Inflammatory macrophage (primary cell): ENCODE results near the gene TMEM214.

ENCODE experiments used
- DNase-seq, 2 donors: peaks; one replicate each; pipeline ENCODE4 v3.0.0-alpha.2; 2020 to 2022
- total RNA-seq, 18 experiments: gene quantifications; one replicate each; lab custom pipeline; 2026; ENCODE audit warnings: mixed read lengths in 6 of 18, inconsistent platforms in 2 of 18; lab: John Stamatoyannopoulos, UW

Gene TMEM214, protein sequence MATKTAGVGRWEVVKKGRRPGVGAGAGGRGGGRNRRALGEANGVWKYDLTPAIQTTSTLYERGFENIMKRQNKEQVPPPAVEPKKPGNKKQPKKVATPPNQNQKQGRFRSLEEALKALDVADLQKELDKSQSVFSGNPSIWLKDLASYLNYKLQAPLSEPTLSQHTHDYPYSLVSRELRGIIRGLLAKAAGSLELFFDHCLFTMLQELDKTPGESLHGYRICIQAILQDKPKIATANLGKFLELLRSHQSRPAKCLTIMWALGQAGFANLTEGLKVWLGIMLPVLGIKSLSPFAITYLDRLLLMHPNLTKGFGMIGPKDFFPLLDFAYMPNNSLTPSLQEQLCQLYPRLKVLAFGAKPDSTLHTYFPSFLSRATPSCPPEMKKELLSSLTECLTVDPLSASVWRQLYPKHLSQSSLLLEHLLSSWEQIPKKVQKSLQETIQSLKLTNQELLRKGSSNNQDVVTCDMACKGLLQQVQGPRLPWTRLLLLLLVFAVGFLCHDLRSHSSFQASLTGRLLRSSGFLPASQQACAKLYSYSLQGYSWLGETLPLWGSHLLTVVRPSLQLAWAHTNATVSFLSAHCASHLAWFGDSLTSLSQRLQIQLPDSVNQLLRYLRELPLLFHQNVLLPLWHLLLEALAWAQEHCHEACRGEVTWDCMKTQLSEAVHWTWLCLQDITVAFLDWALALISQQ
- total RNA-seq: 25.2 to 60.5 (median 44.7) reads per million in 18 experiments

DNA sequence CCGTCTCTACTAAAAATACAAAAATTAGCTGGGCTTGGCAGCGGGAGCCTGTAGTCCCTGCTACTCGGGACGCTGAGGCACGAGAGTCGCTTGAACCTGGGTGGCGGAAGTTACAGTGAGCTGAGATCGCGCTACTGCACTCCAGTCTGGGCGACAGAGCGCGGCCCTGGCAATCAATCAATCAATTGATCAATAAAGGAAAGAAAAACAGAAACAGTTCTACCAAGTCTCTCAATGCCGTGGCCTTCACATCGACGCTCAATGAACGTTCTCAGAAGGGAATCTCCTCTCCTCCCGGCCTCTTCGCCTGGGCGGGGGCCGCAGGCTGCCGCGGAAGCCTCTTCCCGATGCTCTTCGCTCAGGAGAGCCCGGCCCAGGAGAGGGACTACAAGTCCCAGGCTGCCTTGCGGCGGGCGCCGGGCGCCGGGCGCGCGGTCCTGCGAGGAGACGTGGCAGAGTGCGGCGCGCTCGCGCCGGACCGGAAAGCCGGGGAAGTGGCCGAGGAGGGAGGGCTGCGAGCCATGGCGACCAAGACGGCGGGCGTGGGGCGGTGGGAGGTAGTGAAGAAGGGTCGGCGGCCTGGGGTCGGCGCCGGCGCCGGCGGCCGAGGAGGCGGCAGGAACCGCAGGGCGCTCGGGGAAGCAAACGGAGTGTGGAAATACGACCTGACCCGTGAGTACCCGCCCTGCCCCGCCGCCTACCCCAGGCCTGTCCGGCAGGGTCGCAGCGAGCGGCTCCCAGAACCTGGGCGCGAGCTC is at the start of gene TMEM214:
TSS of gene TMEM214 (plus strand) at position 471 of the 758 bp plus-strand sequence. CDS start at position 522, 51 bp downstream.
- DNase-seq: peak; percentile 87 to 91

DNA sequence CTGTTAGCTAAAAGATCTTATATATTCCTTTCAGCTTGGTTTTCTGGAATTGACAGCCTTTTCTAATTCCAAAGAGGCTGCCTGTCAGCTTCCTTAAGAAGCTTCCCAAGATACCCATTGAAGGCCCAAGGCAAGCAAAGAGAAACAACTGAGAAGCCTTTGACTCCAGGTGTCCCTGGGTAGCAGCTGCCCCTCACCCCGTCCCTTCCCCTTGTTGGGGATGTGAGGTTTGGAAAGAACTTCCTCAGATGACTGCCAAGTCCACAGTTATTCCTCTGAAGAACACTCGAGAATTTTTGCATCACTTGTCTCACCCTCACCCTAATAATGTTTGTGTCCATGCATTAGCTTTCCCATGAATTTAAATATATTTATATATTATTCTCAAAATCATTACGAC is 49.0 kb upstream of the TMEM214 start:
- no peak for DNase-seq

DNA sequence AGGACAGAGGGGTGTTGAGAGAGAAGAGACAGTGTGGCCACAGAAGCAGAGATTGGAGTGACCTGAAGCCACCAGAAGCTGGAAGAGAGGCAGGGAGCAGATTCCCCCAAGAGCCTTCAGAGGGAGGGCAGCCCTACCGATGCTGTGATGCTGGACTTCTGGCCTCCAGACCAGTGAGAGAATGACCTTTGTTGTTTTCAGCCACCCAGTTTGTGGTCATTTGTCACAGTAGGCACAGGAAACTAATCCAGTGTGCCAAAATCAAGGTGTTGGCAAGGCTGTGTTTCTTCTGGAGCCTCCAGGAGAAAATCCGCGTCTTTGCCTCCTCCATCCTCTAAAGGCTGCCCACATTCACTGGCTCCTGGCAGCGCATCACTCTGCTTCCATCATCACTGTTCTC is 47.0 kb upstream of the TMEM214 start:
- DNase-seq: no peak

DNA sequence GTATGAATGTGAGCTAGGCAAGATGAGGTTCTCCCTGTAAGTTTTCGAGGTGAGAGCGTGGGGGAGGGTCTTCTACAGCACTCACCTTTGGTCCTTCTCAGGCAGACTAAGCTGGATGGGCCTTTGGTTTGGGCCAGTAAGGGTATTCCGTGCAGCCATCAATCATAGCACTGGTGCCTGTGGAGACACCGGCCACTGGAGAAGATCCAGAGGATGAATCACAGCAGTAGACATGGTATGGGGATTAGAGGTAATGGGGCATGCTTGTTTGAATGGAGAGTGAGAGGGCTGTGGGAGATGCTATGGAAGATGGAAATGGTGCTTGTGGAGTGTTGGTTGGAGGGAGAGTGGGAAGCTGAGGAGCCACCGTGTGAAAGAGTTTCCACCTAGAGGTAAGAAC is 46.2 kb upstream of the TMEM214 start:
- no peak for DNase-seq

DNA sequence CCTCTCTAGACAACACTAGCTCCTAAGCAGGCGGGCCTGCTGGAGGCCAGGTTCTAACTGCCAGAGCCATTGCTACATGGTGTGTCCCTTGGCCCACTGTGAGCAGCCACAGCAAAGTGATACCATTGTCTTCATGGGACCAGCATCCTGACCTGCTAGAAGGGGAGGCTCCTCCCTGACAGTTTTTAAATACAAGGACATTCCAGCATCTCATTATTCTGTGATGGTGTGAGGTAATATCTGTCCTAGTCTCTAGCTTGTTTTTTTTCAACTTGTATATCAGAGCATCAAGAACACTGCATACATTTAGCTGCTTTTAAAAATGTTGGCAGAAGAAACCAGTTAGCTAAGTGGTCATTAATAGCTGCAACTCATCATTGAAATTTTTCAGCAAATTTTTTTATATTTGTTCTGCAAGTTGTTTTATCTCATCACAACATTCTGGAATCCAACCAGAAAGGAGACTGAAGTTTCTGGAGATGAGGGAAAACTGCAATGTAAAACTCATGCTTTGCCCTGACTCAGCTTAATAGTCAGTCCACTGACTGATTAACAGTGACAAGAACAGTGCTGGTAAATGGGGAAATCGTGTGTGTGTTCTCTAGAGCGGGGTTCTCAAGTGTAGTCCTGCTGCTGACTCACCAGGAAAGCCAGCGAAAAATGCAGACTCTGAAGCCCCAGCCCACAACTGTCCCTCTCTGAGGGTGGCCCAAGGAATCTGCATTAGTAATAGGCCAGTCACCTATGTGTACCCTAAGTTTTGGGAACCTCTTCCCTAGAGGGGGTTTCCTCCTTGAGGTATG is 44.5 kb upstream of the TMEM214 start:
- no peak for DNase-seq

DNA sequence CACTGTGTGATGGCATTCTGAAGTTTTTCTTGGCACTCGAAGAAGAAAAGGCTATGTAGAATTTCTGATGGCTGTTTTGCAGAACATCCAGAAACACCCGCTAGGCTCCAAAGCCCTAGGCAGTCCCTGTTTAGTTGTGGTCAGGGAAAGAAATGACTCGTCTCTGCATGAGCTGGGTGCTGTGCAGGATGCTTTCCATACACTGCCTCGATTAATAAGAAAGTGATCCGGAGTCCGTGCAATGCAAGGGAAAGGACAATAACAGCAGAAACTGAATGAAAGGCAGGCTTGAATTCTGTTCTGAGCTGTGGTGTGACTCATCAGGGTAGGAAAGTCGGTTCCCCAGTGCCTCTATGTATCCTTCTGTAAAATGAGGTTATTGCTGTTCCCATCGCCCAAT is 43.6 kb upstream of the TMEM214 start:
- DNase-seq: no peak

DNA sequence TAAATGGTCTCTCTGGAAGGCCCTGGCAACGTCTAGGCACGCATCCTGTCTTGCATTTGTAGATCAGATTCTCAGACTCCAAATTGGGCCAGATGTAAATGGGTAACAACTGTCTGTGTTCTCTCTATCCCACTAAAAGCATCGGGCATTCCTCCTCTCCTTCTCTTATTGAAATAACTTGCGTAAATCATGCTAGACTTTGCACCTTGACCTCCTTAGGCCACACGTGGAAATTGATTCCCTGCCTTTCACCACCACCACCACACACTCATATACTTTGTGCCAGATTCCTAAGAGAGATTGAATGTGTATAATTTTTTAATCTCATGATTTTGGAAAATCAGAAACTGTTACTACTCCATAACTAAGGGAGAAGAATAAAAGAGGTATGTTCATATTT is 41.0 kb upstream of the TMEM214 start:
- no peak for DNase-seq

DNA sequence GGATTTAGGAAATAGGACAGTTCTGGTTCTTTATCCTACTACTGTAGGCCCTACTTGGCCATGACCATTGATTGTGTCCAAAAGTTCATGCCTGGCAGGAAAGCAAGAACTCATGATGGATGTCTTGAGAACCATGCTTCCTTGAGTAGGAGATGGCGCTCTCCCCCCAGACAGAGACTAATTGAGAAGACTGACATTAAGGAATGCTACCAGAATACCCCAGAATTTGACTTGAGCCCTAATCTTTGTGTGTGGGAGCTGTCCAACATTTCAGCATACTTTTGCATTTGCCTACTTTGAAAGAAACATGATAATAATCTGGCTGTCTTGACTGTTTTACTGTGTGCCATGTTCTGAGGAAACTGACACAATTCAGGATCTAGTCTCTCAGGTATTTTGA is 39.0 kb upstream of the TMEM214 start:
- DNase-seq: no peak

DNA sequence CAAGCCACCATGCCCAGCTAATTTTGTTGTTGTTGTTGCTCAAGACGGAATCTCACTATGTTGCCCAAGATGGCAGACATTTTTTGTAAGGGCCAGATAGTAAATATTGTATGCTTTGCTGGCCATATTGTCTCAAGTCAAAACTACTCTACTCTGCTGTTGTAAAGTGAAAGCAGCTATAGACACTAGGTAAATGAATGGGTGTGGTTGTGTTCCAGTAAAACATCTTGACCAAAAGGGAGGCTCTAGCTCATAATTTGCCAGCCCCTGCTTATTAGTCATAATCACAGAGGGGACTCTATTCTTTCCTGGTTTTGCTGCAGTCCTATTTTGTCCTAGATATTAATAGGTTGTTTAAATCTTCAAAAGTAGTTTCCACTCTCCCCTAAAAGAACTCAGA is 37.8 kb upstream of the TMEM214 start:
- DNase-seq: no peak

DNA sequence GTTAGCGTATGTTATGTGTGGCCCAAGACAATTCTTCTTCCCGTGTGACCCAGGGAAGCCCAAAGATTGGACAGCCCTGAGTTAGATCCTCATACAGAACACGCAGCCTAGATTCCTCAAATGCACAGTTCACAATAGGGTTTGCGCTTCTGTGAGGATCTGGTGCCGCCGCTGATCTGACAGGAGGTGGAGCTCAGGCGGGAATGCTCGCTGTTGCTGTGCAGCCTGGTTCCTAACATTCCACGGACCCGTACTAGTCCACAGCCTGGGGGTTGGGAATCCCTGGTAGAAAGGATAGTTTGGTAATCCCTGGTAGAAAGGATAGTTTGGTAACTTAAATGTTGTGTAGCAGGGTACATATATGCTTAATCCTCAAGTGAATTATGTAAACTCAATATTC is 35.4 kb upstream of the TMEM214 start:
- DNase-seq: no peak

DNA sequence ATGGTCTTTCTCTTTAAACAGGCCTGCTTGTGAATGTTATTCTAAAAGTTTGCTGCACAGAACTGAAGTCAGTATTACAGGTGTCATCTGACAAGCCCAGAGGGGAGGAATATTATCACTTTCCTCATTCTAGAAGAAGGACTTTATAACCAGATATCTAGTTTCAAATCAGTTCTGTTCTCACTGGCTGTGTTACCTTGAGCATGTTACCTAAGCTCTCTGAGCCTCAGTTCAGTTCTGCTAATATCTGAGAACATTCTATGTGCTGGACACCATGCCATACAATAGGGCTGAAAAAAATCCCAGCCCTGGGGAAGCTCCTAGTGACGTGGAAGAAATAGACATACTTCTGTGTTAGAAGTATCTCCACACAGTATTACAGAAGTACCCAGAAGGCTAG is 34.4 kb upstream of the TMEM214 start:
- DNase-seq: no peak

DNA sequence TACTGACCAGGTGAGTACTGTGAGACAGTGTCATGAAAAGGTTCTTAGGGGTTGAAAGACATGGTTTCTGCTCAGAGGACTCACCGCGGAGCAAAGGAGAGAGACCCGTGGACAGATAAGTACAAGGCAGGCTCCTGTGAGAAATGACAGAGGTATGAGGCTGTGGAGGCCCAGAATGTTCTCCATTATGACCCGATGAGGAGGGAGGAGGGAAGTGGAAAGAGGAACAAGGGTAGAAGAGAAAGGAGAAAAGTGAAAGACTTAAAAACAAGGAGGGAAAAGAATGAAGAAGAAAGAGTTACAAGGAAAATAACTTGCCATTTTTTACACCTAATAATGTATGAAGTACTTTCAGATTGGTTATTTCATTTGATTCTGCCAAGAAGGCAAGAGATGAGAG is 32.5 kb upstream of the TMEM214 start:
- DNase-seq: peak in 1 of 2 donors; percentile 14

DNA sequence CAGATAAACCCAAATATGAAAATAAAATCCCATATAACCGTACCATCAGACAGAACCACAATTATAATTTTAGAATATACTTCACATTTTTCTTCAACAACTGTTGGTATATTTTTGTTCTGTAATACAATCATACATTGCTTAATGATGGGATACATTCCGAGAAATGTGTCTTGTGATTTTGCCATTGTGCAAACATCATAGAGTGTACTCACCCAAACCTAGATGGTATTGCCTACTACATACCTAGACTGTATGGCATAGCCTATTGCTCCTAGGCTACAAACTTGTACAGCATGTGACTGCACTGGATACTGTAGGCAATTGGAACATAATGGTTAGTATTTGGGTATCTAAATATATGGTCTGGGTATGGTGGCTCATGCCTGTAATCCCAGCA is 31.8 kb upstream of the TMEM214 start:
- peak; percentile 21 to 28 for DNase-seq

DNA sequence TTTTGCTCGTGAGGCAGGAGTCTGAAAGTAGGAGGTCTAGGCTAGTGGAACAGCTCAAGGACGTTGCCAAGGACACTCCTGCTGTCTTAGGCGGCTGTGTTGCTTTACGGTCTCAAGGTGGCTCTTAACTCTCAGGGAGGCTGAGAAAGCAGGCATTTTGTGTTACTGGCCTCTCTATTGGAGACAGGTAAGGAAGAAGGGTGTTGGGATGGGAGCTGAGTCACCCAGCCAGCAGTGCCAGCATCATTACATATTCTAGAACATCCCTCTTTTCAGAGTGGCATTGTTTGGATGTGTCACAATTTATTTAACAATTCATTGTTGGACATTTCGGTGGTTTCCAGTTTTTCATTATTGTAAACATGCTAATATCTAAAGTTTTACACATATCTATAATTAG is 30.8 kb upstream of the TMEM214 start:
- DNase-seq: no peak

DNA sequence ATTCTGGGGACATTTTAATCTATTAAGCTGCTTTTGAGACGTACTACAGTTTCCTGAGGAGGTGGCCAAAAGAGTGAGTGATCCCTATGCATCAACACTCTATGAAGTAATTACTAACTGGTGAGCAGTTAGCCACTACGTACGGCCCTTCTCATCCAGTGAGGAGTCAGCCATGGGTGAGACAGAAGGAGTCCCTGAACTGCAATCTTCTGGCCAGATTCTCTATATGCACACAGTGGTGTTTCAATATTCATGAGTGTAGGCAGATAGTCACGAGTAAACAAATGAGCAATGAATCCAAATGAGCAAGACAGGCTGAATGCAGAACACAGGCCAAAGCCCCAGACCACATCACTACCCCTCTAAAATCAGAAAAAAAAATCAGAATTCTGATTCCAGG is 29.8 kb upstream of the TMEM214 start:
- peak; percentile 43 to 66 for DNase-seq

DNA sequence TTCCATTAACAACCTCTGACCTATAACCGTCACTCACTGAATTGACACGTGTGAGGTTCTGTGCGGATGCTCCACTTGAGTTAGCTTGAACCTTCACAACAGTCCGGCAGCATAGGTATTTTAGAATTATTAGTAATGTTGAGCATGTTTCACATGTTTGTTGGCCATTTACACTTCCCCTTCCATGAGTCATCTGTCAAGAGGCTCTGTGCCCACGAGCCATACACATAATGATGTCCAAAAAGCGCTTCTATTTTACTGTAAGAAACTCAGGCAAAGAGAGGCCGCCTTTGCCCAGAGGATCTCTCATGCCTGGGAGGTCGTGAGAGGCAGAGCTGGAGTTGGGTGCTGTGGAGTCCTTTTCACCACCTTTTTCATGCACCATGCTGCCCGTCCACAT is 28.9 kb upstream of the TMEM214 start:
- peak; percentile 77 to 91 for DNase-seq

DNA sequence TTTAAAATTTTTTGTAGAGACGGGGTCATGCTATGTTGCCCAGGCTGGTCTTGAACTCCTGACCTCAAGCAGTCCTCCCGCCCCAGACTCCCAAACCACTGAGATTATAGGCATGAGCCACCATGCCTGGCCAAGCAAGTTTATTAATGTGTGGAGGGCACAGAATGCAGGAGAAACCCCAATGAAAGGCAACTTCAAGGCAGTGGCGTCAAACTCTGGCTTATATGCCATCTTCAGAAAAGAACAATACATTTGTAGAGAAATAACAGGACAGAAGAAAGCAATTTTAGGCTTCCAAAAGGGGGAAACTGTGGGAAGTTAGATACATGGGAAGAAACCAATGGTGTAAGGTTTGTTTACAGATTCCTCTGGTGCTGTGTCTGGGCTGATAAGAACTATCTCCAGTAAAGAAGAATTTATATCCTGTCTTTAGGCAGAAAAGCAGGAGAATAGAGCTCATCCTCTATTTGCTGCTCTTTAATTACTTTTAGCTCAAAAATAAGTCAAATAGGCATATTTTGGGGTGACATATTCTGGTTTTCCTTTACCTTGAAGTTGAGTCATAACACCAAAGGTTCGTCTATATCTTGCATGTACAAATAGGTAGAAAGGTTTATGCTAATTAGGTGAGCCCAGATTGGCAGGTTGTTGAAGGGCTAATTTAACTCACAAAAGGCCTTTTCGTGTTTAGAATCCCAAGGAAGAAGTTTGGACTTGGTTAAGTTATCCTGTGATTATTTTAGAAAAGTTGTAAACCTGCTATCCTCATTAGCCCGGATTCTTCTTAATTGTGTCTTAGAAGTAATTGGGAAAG is 26.0 kb upstream of the TMEM214 start:
- DNase-seq: no peak

DNA sequence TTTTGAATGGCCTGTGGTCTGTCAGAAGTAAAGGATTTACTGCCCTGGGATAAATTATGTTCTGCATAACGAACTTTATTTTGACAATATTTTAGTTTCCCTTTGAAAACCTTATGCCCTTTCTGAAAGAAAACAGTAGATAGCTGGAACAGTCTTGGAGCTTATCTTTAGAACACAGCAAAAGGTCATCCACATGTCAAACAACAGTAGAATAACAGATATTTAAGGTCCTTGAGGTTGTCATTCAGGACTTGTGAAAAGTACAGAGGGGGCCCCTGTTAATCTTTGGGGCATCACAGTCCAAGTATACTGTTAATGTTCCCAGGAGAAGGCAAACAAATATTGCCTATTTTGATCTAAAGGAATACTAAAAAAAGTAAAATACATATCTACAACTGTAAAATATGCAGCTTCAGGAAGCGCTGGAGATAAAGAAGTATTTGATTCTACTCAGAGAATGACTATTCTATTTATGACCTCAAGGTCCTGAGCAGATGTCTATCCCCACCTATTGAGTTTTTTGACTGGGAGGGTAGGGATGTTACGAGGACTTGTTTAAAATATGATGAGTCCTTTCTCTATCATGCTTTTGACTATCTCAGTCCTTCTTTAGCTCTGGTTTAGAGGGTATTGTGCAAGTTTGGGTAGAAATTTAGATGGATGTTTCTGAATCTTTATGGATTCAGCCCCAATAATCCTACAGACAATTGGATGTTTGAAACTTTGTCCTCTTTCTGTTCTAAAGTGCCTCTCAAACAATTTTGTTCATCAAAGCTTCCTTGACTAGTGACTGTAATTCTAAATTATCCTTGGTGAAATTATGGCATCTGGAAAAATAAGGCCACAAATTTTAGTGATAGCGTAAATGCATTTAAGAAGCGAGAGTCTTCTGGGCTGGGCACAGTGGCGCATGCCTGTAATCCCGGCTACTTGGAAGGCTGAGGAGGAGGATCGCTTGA is 25.1 kb upstream of the TMEM214 start:
- DNase-seq: no peak

DNA sequence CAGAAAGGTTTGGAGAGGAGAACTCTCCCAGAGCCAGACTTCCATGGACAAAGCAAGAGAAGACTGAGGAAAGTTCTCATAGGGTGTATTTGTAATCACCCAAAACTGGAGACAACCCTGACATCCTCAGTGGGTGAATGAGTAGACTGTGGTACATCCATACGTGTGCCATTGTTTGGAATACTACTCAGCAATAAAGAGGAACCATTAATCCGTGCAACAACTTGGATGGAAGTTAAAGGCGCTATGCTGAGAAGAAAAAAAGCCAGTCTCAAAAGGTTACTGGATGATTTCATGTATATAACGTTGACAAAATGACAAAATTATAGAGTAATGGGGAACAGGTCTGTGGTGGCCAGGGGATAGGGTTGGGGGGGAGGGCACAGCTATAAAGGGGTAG is 24.1 kb upstream of the TMEM214 start:
- no peak for DNase-seq

DNA sequence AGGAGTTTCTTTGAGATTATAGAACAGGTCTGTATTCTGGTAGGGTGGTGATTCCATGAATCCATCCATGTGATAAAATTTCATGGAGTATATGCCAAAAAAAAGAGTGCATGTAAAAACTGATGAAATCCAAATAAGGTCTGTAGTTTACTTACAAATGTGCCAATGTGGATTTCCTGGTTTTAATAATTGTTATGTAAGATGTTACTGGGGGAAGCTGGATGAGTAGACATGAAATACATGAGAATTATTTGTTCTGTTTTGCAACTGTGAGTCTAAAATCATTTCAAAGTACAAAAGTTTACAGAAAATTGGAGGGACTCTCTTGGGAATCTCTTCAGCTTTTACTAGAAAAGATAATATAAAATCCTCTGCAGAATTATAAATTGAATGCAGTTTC is 23.7 kb upstream of the TMEM214 start:
- peak; percentile 21 to 72 for DNase-seq
